NCI-H524 treated with DMSO at 0.1 percent for 48 hours (cell line): ENCODE results near the gene PLA2G2F.

Experiments
- DNase-seq: peaks from one replicate; lab custom pipeline; 2025; lab: John Stamatoyannopoulos, UW

Gene PLA2G2F

GRCh38 chr1:20142001-20142710, 3.0 kb downstream of the PLA2G2F start:
- no peak for DNase-seq

GRCh38 chr1:20143318-20143717, 4.2 kb downstream of the PLA2G2F start:
- DNase-seq, result no peak

- DNase-seq, result no peak
Measured at GRCh38 chr1:20143734-20144565, 4.8 kb downstream of the PLA2G2F start.

GRCh38 chr1:20147846-20148570, 8.9 kb downstream of the PLA2G2F start:
- no peak for DNase-seq

GRCh38 chr1:20148571-20149500, 9.7 kb downstream of the PLA2G2F start:
- DNase-seq, result no peak

- no peak for DNase-seq
Measured at GRCh38 chr1:20149601-20150325, 10.6 kb downstream of the PLA2G2F start.

GRCh38 chr1:20150326-20150705, 11.2 kb downstream of the PLA2G2F start:
- no peak for DNase-seq

GRCh38 chr1:20150969-20151368, 11.8 kb downstream of the PLA2G2F start:
- no peak for DNase-seq

GRCh38 chr1:20151906-20152598, 12.9 kb downstream of the PLA2G2F start:
- DNase-seq, result no peak

GRCh38 chr1:20152599-20152930, 13.4 kb downstream of the PLA2G2F start:
- DNase-seq, result no peak

- no peak for DNase-seq
Measured at GRCh38 chr1:20153000-20153418, 13.9 kb downstream of the PLA2G2F start.

GRCh38 chr1:20154301-20154831, 15.2 kb downstream of the PLA2G2F start:
- DNase-seq, result no peak

- no peak for DNase-seq
Measured at GRCh38 chr1:20158358-20159070, 19.4 kb downstream of the PLA2G2F start.

- DNase-seq, result no peak
Measured at GRCh38 chr1:20160034-20160433, 20.9 kb downstream of the PLA2G2F start.

- DNase-seq, result no peak
Measured at GRCh38 chr1:20164694-20165202, 25.6 kb downstream of the PLA2G2F start.

GRCh38 chr1:20165522-20165951, 26.4 kb downstream of the PLA2G2F start:
- DNase-seq, result no peak

GRCh38 chr1:20166051-20166450, 26.9 kb downstream of the PLA2G2F start:
- no peak for DNase-seq

- DNase-seq, result no peak
Measured at GRCh38 chr1:20167126-20167525, 28.0 kb downstream of the PLA2G2F start.
